K562 (cell line): ENCODE results near the gene GYG1. TPM values are rescaled to one million over a fixed set of nuclear protein-coding genes. Genes with fewer than 3 reads are reported as not detected.

Experiments used
- ARNT ChIP-seq, 2 experiments: fragments of 450-650 bp; IDR thresholded peaks; 2 replicates each; pipeline ENCODE4 v1.6.1; 2016; ENCODE audit warnings: mild to moderate bottlenecking in 1 of 2
- EP400 ChIP-seq: fragments of 450-650 bp; IDR thresholded peaks from 2 replicates; pipeline ENCODE4 v1.6.1; 2017; ENCODE audit warnings: antibody characterized with exemption, mild to moderate bottlenecking, moderate library complexity
- ETS1 ChIP-seq: conservative IDR thresholded peaks from 2 replicates; pipeline ENCODE4 v1.6.1; 2011; ENCODE audit warnings: low read depth, mild to moderate bottlenecking, low read length; ENCODE audit not compliant: control insufficient read depth
- GABPB2 ChIP-seq: fragments of 250-450 bp; sonication (Bioruptor Pico); conservative IDR thresholded peaks from 2 replicates; pipeline ENCODE4 v1.5.1; 2021; ENCODE audit warnings: mild to moderate bottlenecking
- L3MBTL2 ChIP-seq: fragments of 450-650 bp; IDR thresholded peaks from 2 replicates; pipeline ENCODE4 v1.6.1; 2016; ENCODE audit warnings: mild to moderate bottlenecking, moderate library complexity
- NFE2 ChIP-seq: IDR thresholded peaks from 2 replicates; pipeline ENCODE4 v1.6.1; 2014; ENCODE audit warnings: antibody characterized with exemption, low read depth
- RBBP5 ChIP-seq: fragments of 200-600 bp; sonication (generic); IDR thresholded peaks from 2 replicates; pipeline ENCODE4 v1.6.1; 2012; ENCODE audit warnings: borderline replicate concordance, mild to moderate bottlenecking, low read length, control low read depth, inconsistent platforms; ENCODE audit not compliant: insufficient read depth, poor library complexity, severe bottlenecking
- SREBF1 ChIP-seq: fragments of 150-350 bp; IDR thresholded peaks from 2 replicates; pipeline ENCODE4 v1.6.1; 2014; ENCODE audit warnings: antibody characterized with exemption, low read depth, low read length, borderline replicate concordance
- TCF7L2 ChIP-seq: fragments of 150-350 bp; IDR thresholded peaks from 2 replicates; pipeline ENCODE4 v1.6.1; 2016; ENCODE audit warnings: low read depth, mild to moderate bottlenecking, low read length, moderate library complexity
- TOE1 ChIP-seq, 2 experiments: fragments of 450-650 bp in 1 of 2; sonication (generic) in 1 of 2; formaldehyde crosslinking in 1 of 2; IDR thresholded peaks; 2 replicates each; pipeline versions ENCODE4 v1.7.1 to v1.8.0; 2016 to 2022; ENCODE audit warnings: borderline replicate concordance in 2 of 2, mild to moderate bottlenecking in 2 of 2, antibody characterized with exemption in 1 of 2, inconsistent platforms in 1 of 2, low read depth in 1 of 2, missing genetic modification reagents in 1 of 2, moderate library complexity in 1 of 2
- ZNF212 ChIP-seq: fragments of 450-650 bp; formaldehyde crosslinking; IDR thresholded peaks from 2 replicates; pipeline ENCODE4 v1.4.0; 2020; ENCODE audit warnings: mild to moderate bottlenecking
- ZNF407 ChIP-seq: fragments of 450-650 bp; IDR thresholded peaks from 2 replicates; pipeline ENCODE4 v1.6.1; 2016; ENCODE audit warnings: low read depth
- polyA plus RNA-seq, 8 experiments: library from polyadenylated mRNA; depleted of rRNA in 4 of 8; stranded (reverse) in 5 of 8; unstranded in 3 of 8; fragments of >200 nt; fragmentation: Nextera tagmentation in 2 of 8; fragmentation: Illumina TruSeq in 1 of 8; extraction: Ambion mirVana in 2 of 8; extraction: Trizol in 1 of 8; gene quantifications; 2 replicates each; pipeline versions ENCODE4 v1.2.1 to v1.2.3, GENCODE V29; 2011 to 2014; ENCODE audit warnings: inconsistent platforms in 1 of 8, missing spikeins in 1 of 8
- total RNA-seq, 7 experiments: library from RNA; depleted of rRNA in 6 of 7; stranded (reverse); fragments of >200 nt in 6 of 7; fragmentation: Illumina TruSeq in 2 of 7; extraction: Trizol in 2 of 7; gene quantifications; 2 replicates each; pipeline versions ENCODE4 v1.2.1 to v1.2.3, GENCODE V29; 2011 to 2021; ENCODE audit warnings: low replicate concordance in 1 of 7
- TF ChIP-seq, protein P1 (sequence below), 2 experiments: fragments of 450-650 bp in 1 of 2; sonication (generic) in 1 of 2; formaldehyde crosslinking in 1 of 2; IDR thresholded peaks in 1 of 2; conservative IDR thresholded peaks in 1 of 2; 2 replicates each; pipeline versions ENCODE4 v1.6.1 to v1.8.1; 2016 to 2023; ENCODE audit warnings: mild to moderate bottlenecking in 2 of 2, moderate library complexity in 2 of 2, inconsistent platforms in 1 of 2, missing genetic modification reagents in 1 of 2
- TF ChIP-seq, protein P2 (sequence below): sonication (generic); formaldehyde crosslinking; IDR thresholded peaks from 2 replicates; pipeline ENCODE4 v1.8.0; 2022; ENCODE audit warnings: mild to moderate bottlenecking, missing genetic modification reagents

Gene GYG1
- total and polyA plus RNA-seq, 9 of the 15 experiments (the other 6 are each of a cell fraction or from before 2014, with no cell fraction given) = 14.6 to 38.4 (median 24.6) TPM

DNA sequence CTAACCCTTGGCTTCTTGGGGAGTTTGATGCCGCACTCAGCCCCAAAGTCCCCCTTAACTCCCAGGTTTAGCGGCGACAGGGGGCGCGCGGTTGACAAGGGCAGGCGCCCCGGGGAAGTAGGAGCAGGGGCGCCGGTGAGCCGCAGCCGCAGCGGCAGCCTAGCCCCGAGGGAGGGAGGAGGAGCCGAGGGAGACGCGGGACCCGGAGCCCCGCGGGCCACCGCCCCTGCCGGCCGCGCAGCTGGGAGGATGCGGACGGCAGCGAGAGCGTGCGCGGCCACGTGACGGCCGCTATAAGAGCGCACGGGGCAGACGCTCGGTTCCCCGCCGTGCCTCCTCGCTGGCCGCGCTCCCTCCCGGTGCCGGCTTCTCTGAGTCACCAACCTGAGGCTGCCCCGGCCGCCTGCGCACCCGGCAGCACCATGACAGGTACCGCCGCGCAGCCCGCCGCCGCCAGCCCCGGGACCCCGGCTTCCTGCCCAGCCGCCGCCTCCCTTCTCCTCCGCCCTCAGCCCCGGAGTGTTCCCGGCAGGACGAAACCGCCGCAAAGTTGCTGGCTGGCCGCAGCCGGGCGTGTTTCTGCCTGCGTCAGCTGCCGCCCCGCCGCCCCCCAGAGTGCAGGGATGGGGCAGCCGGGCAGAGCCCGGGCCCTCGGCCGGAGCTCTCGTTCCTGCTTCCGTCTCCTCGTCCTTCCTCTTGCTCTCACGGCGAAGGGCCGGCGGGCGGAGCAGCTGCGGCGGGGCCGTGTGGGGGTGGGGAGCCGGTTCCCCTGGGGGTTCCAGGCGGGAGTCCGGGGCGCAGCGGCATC, at the start of gene GYG1 (continued):
- TF ChIP-seq ZNF407 (no peak), ARNT (IDR thresholded peaks at IDR 0.05) (no peak), GABPB2 (no peak), ETS1 (peak; percentile 85), L3MBTL2 (peak; percentile 83), ZNF212 (CRISPR knock-in tag) (no peak), TOE1 (IDR thresholded peaks at IDR 0.05; ENCODE audit: borderline replicate concordance) (peak; percentile 16; the same call in 1 of the 2 replicates), TOE1 (CRISPR knock-in tag; IDR thresholded peaks at IDR 0.05; ENCODE audit: borderline replicate concordance, low read depth) (no peak), TCF7L2 (no peak), NFE2 (no peak), EP400 (peak; percentile 31; the same call in 1 of the 2 replicates), RBBP5 (peak; percentile 81), SREBF1 (no peak)
- TF ChIP-seq, protein P1, sequence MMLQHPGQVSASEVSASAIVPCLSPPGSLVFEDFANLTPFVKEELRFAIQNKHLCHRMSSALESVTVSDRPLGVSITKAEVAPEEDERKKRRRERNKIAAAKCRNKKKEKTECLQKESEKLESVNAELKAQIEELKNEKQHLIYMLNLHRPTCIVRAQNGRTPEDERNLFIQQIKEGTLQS (IDR thresholded peaks at IDR 0.05) = peak; percentile 31; the same call in 1 of the 2 replicates
- TF ChIP-seq, protein P1 (CRISPR knock-in tag; conservative IDR thresholded peaks at IDR 0.05) = no peak
- TF ChIP-seq, protein P2, sequence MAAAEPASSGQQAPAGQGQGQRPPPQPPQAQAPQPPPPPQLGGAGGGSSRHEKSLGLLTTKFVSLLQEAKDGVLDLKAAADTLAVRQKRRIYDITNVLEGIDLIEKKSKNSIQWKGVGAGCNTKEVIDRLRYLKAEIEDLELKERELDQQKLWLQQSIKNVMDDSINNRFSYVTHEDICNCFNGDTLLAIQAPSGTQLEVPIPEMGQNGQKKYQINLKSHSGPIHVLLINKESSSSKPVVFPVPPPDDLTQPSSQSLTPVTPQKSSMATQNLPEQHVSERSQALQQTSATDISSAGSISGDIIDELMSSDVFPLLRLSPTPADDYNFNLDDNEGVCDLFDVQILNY = peak; percentile 40; the same call in 1 of the 2 replicates
